ENCODE measurements around the gene SVBP. TPM values are rescaled to one million over a fixed set of nuclear protein-coding genes. Genes with fewer than 3 reads are reported as not detected.

The SVBP gene
- total and polyA plus RNA-seq, 10 donors, result 15.1 to 41.7 (median 21.7) TPM

GRCh38 chr1:42765832-42766740, 51.1 kb downstream of the SVBP start:
- 0 to 1% (median 1%) methylated on average over 18 to 44 of the region's 44 CpGs for WGBS, 5 donors
- H3K4me3 ChIP-seq, result peak overlapping the region; percentile 75 to 99 (median 93)
- peak in 1 of 3 donors; percentile 15 for TF ChIP-seq POLR2AphosphoS5 (IDR thresholded peaks at IDR 0.05)
- peak; percentile 11 to 64 (median 49) for TF ChIP-seq CTCF (IDR thresholded peaks at IDR 0.05 in 8 of 11, conservative IDR thresholded peaks at IDR 0.05 in 3 of 11)
- TF ChIP-seq POLR2A (IDR thresholded peaks at IDR 0.05), result no peak
- H3K9me3 ChIP-seq, result no peaks in the 10 kb centered on the region
- intact Hi-C loops (cut with DNase I; ENCODE audit: low total_unique reads), result loop anchor here (10.0 kb wide), 1 partner anchor 81 kb away; the partner anchor contains the start of gene YBX1
- no peaks in the 10 kb centered on the region for H3K27me3 ChIP-seq (replicated peaks in 1 of 7)
- peaks cover 27 to 83% (median 54%) of the 10 kb centered on the region in 6 donors for H3K4me1 ChIP-seq
- H3K36me3 ChIP-seq, result peaks cover 0 to 21% (median 4%) of the 10 kb centered on the region in 6 donors
- peak overlapping the region; percentile 82 to 95 (median 91) for H3K27ac ChIP-seq
- DNase-seq, result no peak

GRCh38 chr1:42765269-42765668, 51.9 kb downstream of the SVBP start:
- no peak for TF ChIP-seq POLR2A (IDR thresholded peaks at IDR 0.05)
- TF ChIP-seq POLR2AphosphoS5 (IDR thresholded peaks at IDR 0.05), result no peak
- no peak for TF ChIP-seq CTCF (IDR thresholded peaks at IDR 0.05 in 8 of 11, conservative IDR thresholded peaks at IDR 0.05 in 3 of 11)
- Histone ChIP-seq H3K27ac (peak overlapping the region in 6 of 8 donors; percentile 82 to 95 (median 92)), H3K27me3 (replicated peaks in 1 of 7) (no peaks in the 10 kb centered on the region), H3K4me3 (peak overlapping the region; percentile 75 to 99 (median 93)), H3K36me3 (peaks cover 0 to 23% (median 6%) of the 10 kb centered on the region in 6 donors), H3K9me3 (no peaks in the 10 kb centered on the region), H3K4me1 (peaks cover 27 to 75% (median 51%) of the 10 kb centered on the region in 6 donors)
- intact Hi-C loops (cut with DNase I; ENCODE audit: low total_unique reads), result loop anchor here (10.0 kb wide), 1 partner anchor 80 kb away; the partner anchor contains the start of gene YBX1
- no peak for DNase-seq
- 48 to 63% (median 54%) methylated on average over 7 of the region's 7 CpGs for WGBS, 5 donors

GRCh38 chr1:42762269-42762668, 54.9 kb downstream of the SVBP start:
- intact Hi-C loops (cut with DNase I; ENCODE audit: low total_unique reads), result loop anchor here (10.0 kb wide), 1 partner anchor 77 kb away; the partner anchor contains the start of gene YBX1
- no peaks in the 10 kb centered on the region for H3K9me3 ChIP-seq
- WGBS, 5 donors, result 49 to 62% (median 50%) methylated on average over 5 of the region's 5 CpGs

GRCh38 chr1:42761567-42761966, 55.6 kb downstream of the SVBP start:
- TF ChIP-seq POLR2A (IDR thresholded peaks at IDR 0.05), result no peak
- intact Hi-C loops (cut with DNase I; ENCODE audit: low total_unique reads), result loop anchor here (10.0 kb wide), 1 partner anchor 77 kb away; the partner anchor contains the start of gene YBX1
- Histone ChIP-seq H3K4me3 (no peak overlapping the region), H3K36me3 (peaks cover 6 to 60% (median 32%) of the 10 kb centered on the region in 6 donors), H3K4me1 (peaks cover 13 to 69% (median 33%) of the 10 kb centered on the region in 6 donors), H3K27me3 (replicated peaks in 1 of 7) (no peaks in the 10 kb centered on the region), H3K9me3 (no peaks in the 10 kb centered on the region), H3K27ac (no peak overlapping the region)
- DNase-seq, result no peak
- WGBS, 5 donors, result 86 to 97% (median 94%) methylated on average over 4 of the region's 4 CpGs

More at GRCh38 chr1:42762269-42762668, 54.9 kb downstream of the SVBP start:
- H3K27me3 ChIP-seq (replicated peaks in 1 of 7), result no peaks in the 10 kb centered on the region
- H3K36me3 ChIP-seq, result peaks cover 6 to 53% (median 28%) of the 10 kb centered on the region in 6 donors
- H3K4me3 ChIP-seq, result no peak overlapping the region
- no peak overlapping the region for H3K27ac ChIP-seq
- H3K4me1 ChIP-seq, result peaks cover 11 to 63% (median 30%) of the 10 kb centered on the region in 6 donors
- no peak for DNase-seq
- no peak for TF ChIP-seq POLR2AphosphoS5 (IDR thresholded peaks at IDR 0.05)
- no peak for TF ChIP-seq POLR2A (IDR thresholded peaks at IDR 0.05)

Measured in spleen (tissue), 11 donors.